Glomerular visceral epithelial cell (primary cell): ENCODE data around the gene PPP1R3G.
"Not testable (repeated sequence)": the region's sequence is repeated elsewhere in the genome, so short reads cannot be mapped to it uniquely, and the experiment has no call there.

Experiments used
- DNase-seq: peaks from one replicate; pipeline ENCODE4 v3.0.0-alpha.2; 2016; ENCODE audit errors: extremely low spot score

The PPP1R3G gene

DNA sequence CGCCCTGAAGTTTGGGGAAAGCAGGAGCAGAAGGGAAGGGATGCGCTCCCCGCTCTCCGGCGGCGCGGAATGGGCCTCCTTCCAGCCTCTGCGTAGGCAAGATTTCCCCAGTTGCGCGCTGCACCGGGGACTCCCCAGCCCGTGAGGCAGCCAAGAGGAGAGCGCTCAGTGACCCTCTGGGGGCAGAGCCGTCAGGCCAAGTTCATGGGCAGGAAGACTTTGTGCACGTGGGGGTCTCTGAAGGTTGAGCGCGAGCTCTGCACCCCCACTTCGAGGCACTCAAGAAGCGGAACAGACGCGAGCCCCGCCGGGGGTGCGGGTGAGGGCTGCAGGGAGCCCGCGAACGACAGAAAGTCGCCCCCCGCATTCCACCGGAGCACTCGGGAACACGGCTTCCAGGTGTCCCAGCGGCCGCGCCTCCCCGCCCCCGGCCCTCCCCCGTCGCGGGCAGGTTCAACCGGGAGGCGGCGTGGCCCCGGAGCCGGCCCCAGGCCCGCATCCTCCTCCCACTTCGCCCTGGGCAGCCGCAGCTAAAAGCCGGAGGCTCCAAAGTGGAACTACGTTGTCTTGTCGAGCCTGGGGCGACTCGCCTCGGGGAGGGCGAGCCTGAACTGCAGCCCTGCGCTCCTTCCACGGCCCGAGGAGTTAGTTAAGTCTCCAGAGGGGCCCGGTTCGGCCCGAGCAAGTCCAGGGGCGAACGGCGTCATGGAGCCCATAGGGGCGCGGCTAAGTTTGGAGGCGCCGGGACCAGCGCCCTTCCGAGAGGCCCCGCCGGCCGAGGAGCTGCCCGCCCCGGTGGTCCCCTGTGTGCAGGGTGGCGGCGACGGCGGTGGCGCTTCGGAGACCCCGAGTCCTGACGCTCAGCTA, at the start of gene PPP1R3G:
PPP1R3G (plus strand) TSS at position 561 of the 867 bp plus-strand sequence; CDS start at position 706, 145 bp downstream.
- DNase-seq, result peak; percentile 57

DNA sequence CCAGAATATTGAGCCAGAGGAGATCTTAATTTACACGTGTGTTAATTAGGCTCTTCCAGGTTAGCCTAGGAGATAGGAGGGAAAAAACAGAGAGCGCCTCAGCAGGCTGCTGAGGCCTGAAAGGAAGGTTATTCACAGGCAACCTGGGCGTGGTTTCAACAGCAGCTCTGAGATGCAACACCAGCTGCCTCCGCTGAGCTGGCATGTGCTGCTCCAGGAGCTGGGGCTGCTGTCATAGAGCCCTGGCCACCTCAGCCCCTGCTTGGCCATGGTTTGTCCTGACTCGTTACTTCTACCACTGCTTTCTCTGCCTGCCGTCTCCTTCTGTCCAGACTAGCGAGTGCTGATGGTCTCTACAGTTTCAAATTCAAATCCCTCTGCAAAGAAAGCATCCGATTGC, 48.9 kb upstream of the PPP1R3G start:
- DNase-seq, result peak; percentile 13

DNA sequence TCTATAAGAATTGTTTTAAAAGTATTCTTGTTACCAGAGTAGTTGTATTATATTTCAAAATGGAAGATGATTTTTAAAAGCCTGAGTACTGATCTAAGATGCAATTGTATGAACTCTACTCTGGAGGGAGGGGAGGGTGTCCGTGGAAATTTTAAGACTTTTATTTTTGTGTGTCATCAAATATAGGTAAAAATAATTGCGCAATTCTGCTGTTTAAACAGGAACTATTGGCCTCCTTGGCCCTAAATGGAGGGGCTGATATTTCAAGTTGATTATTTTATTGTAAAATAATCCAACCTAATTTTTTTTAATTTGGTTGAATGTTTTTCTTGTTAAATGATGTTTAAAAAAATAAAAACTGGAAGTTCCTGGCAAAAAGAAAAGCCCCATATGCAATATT, 43.2 kb upstream of the PPP1R3G start:
- no peak for DNase-seq

DNA sequence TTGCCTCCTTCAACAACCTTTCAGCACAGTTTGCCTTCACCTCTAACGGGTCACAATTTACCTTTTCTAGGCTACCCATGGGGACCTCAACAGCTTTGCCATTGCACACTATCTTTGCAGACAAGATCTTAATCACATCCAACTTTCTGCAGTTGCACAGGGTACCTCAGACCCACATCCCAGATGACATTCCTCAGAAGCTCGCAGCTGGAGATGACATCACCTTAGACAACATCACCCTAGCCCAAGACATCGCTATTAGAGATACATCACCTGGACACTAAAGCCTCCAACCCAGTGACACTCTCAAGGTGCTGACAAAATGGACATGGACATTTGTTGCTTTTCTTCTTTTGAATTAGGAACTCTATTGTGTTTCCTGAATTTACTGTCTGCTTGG, 42.7 kb upstream of the PPP1R3G start:
- no peak for DNase-seq

DNA sequence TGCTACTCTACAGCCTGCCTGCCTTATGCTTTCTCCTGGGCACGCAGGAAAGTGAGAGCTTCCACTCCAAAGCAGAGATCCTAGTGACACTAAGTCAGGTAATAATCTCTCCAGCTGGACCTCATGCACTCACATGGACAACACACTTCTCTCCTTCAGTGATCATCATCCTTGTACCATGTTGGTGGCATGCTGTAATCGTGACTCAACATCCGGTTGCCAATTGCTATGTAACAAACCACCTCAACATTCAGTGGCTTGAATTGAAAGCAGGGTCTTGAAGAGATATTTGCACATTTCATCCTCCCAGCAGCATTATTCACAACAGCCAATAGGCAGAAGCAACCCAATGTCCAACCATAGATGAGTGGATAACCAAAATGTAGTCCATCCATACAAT, 40.3 kb upstream of the PPP1R3G start:
- no peak for DNase-seq

DNA sequence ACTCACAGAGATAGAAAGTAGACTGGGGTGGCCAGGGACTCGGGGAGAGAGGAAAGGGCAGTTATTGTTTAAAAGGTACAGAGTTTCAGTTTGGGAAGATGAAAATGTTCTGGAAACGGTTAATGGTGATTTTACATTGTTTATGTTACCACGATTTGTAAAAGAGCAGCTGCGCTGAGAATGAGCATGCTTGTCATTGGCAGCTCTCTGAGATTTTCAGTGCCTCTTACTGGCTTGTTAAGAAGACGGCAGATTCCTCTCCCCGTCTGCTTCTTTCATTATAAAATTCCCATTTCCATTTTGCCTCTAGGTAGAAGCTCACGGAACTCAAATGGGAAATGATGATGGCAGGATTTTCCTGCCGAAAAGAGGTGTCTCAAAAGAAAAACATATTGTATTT, 39.7 kb upstream of the PPP1R3G start:
- no peak for DNase-seq

DNA sequence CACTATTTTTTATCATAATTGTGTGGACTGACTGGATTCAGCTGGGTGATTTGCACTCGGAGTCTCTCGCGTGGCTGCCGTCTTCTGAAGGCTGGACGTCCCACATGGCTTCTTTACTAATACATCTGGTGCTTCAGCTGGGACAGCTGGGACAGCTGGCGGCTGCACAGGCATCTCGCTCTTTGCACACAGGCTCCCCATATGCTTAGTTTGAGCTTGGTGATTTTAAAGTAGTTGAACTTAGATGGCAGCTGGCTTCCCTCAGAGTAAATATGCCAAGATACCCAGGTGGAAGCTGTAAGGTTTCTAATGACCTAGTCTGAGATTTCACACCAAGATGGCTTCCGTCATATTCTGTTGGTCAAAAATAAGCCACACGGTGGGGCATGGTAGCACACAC, 38.7 kb upstream of the PPP1R3G start:
- DNase-seq, result no peak

DNA sequence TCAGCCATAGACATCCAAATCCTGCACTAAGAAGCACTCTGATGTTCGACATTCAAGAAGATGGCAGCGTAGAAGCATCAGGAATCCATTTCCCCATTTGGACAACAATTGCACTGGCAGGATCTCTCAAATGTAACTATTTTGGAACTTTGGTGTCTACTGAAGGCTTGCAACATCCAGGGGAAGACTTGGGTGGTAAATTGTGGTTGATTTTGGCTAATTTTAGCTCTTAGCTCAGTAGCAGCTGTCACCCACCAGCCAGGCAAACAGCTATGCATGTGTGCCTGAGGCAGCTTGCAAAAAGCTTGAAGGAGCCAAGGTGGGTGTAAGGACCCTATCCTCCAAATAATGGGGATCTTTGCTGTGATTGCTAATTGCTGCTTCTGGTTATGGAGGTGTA, 35.1 kb upstream of the PPP1R3G start:
- DNase-seq, result no peak

DNA sequence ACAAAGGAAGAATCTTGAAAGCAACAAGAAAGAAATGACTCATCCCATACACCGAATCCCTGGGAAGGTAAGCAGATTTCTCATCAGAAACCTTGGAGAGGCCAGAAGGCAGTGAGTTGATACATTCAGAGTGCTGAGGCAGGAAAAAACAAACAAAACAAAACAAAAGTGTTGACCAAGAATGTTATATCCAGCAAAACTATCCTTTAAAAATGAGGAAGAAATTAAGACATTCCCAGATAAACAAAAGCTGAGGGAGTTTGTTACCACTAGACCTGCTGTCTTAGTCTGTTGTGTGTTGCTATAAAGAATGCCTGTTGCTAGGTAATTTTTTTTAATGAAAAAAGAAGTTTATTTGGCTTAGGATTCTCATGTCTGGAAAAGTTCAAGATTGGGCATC, 33.7 kb upstream of the PPP1R3G start:
- no peak for DNase-seq

DNA sequence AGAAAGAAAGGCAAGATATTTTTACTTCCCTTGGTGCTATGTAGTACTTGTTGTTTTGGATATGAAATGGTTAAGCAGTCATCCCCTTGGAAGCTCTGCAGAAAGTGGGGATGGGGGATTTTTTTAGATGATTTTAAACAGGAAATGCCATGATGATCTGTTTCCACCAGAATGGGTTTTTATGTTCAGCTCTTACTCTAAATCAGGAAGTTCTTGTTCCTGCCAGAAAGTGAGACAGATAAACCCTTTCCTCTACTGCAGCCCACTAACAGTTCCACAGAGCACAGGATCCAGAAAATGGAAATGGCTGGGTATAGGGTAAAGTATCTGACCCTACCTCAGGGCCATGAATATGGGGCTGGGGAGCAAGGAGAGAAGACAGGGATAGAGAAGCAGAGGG, 32.1 kb upstream of the PPP1R3G start:
- no peak for DNase-seq

DNA sequence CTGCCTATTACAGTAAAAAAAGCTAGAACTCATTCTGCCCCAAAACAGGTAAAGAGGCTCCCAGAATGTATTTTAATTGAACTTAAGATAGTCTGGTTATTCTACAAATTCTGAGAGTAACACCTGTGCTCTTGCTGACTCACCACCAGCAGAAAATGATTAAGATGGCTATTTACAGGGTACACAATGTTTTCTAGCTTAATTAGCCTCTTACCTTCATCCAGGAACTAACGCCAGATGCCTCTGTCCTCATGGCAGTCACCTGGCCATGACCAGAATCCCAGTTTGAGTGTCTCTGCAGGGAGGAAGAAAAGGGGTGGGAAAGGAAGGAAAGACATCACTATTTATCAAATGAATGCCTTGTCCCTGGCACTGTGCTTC, 31.3 kb upstream of the PPP1R3G start:
- no peak for DNase-seq

DNA sequence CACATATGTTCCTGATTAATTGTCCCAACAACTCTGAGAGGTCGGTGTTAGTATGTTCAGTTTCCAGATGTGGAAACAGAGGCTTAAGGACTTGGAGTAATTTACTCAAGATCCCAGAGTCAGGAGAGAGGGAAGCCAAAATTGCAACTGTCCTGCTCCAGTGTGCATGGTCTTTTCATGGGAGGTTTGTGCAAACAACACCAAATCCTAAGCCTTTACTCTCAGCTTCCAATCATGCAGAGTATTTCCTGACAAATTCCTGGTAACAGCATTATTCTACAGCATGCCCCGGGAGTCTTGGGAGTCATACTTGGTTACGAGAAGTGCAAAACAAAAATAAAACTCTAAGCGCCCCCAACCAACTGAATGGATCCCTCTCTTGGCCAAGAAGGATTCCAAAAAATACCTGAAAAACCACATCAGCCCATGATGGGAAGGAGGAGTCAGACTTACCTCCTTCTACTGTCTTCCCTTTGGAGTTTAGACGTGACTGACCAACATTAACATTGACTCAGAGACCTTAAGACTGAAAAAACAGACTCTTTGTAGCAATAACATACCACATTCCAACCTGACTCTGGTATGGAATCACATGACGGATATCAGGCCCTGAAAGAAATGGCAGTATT, 30.8 kb upstream of the PPP1R3G start:
- DNase-seq, result no peak

DNA sequence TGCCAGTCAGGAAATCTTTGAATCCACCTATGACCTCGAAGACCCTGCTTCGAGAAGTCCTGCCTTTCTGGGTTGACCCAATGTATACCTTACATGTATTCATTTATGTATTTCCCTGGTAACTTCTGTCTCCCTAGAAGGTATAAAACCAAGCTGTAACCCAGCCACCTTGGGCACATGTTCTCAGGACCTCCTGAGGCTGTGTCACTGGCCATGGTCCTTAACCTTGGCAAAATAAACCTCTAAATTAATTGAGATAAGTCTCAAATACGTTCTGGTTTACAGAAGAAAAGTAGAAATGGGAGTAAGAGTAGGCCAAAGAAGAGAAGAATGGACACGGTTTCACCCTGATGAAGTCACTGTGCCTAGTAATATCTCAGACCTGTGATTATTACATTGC, 30.0 kb upstream of the PPP1R3G start:
- DNase-seq, result no peak

DNA sequence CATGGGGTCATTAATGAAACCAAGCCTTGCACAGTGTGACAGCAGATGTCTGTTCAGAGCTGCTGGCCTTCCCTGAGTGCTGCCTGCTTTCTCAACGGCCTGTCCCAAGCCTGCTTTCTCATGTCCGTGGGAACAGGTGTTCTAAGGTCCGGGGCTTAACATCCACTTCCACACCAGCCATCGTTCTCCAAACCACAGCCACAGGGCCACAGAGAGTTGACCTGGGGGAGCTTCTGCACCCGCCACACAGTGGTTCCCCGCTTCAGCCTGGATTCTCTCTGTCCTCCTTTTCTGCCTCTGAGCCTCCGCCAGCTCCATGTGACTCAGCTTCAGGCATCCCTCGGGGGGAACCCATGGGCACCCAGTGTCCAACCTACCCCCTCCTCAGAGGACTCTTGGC, 26.9 kb upstream of the PPP1R3G start:
- DNase-seq, result no peak

DNA sequence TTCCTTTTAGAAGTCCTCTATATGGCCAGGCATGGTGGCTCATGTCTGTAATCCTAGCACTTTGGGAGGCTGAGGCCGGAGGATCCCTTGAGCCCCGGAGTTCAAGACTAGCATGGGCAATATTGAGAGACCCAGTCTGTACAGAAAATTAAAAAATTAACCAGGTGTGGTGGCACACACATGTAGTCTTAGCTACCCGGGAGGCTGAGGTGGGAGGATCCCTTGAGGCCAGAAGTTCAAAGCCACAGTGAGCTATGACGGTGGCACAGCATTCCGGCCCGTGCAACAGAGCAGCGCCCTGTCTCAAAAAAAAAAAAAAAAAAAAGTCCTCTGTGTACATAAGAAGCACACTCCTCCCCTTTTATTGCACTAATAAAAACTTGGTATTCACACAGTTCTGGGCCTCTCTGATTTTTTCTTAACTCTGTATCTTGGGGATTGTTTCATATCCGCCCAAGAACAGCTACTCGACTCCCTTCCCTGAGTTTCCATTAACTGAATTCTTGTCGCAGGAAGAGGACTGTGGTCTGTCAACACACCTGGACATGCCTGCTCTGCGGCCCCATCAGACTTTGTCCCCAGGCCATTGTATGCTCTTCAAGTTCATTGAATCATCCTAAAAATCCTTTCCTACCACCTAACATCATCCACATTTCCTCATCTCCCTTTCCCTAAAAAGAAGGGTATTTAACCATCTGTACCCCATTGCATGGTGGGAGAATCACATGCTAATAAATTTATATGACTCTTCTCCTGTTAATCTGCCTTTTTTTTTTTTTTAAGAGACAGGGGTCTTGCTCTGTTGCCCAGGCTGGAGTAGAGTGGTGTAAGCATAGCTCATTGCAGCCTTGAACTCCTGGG, 25.9 kb upstream of the PPP1R3G start:
- no peak for DNase-seq

DNA sequence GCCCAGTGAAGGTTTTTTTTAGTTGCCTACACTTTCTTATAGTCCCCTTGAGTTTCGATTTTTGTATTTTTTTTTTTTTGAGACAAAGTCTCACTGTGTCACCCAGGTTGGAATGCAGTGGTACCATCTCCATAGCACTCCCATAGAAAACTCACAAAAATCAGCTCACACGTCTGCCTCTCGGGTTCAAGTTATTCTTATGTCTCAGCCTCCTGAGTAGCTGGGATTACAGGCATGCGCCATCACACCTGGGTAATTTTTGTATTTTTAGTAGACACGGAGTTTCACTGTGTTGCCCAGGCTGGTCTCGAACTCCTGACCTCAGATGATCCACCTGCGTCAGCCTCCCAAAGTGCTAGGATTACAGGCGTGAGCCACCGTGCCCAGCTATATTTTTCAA, 24.7 kb upstream of the PPP1R3G start:
- not testable (repeated sequence) for DNase-seq

DNA sequence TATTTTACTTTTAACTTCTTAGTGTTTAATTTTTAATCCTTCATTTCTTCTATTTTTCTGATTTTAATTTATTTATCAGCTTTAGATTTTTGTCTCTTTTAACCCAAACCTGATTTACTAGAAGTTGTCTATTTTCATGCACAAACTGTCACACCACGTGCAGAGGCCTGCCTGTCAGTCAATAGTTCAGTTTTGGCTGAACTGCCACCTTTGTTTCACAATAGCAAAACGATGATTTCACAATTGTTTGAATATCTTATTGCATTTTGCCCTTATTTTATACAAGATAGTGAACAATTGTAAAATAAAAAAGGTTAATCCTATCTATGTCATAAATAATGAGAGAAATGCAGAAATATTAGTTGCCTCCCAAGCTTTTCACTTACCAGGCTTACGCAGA, 24.0 kb upstream of the PPP1R3G start:
- no peak for DNase-seq

DNA sequence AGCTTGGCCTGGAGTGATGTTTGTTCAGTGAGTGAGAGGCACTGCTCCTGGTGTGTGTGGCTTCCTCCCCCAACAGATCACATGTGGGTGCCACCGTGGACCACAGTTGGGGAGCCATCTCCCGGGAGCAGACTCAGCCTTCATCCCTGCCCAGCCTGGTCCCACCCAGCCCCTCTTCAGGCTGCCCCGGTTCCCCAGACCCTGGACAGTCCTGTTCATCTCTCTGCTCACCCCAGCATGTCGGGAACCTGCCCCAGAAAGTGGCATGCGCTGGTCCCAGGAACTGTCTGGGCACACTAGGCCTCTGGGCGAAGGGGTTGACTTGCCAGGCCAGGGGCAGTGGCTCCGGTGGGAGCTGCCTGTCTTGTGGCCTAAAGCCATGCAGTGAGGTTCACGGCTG, 21.5 kb upstream of the PPP1R3G start:
- no peak for DNase-seq

DNA sequence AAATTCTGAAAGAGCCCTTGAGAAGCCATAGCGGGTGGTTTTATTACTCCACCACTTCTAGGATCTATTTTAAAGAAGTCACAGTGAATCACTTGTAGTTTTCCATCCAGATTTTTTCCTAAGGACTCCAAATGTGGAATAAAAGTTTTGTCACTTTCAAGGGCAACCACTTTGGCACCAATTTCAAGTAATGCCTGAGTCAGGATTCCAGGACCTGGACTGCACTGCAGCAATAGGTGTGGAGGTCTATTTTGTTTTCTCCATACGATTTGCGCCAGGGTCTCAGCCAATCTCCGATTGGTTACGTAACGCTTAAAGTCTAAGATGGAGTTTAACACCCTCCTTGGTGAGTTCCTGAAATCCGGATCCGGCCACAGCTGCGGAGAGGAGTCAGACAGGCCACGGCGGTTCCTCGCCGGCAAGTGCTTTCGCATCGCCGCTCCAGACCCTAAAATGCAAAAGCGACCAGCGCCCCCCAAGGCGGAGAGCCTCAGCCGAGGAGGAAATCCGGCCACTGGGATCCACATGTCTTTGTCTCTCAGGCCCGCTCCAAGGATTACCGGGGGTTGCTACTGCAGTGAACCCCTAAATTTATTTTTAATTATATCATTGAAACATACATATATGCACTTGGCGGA, 18.6 kb upstream of the PPP1R3G start:
- DNase-seq, result no peak

DNA sequence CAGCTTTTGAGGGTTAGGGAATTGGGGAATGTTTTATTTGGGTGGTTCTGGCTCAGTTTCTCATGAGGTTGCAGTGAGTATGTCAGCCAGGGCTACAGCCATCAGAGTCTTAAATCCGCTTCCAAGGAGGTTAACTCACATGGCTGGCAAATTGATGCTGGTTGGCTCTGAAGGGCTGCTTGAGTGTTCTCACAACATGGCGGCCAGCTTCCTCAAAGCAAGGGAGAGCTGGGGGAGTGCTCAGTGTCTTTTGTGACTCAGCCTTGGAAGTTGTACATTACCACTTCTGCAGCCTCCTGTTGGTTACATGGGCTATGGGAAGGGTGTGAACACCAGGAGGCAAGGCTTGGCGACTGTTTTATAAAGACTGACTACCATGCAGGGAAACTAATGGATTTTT, 17.8 kb upstream of the PPP1R3G start:
- DNase-seq, result no peak

DNA sequence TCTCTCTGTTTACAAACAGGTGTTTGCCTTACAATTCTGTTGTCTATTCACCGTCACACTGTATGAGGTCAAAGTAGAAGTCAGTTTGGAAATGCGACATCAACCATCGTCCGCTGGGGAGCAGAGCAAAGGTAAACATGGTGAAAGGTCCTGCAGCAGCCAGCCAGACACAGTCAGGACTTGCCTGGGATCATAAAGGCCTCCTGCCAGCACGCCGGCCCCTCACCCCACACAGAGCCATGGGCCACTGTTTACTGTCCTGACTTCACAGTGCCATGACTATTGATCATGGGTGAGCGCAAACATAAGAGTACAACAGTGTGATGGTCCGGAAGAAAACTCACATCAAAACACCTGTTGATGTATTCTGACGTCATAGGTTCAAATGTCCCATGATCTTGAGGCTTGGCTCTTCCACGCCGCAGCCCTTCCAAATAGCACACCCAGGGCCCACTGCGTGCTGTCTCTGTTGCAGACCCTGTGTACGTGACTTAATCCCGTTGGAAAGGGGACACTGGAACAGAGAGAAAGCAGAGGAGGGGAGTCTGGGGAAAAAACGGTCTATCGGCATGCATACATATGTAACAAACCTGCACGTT, 16.9 kb upstream of the PPP1R3G start:
- DNase-seq, result no peak

DNA sequence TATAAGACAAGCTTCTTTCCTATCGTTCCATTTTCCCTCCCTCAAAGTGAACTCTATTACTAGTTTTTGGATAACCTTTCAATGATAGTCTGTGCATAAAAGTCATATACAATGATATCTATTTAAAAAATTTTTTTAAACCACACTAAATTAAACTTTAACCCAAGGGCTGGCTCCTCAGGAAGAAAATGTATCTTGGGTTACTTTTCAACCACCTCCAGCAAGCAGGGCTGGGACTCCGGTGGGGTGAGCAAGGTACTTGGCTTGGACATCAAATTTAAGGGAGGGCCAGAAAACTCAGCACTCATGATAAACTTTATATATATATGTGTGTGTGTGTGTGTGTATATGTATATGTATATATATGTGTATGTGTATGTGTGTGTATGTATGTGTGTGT, 13.9 kb upstream of the PPP1R3G start:
- peak; percentile 60 for DNase-seq
